AG04450 (cell line): ENCODE measurements around the gene CFAP77. TPM values are rescaled to one million over a fixed set of nuclear protein-coding genes. Genes with fewer than 3 reads are reported as not detected.

Experiments
- CTCF ChIA-PET: fragments of 300-600, 350-600 bp; formaldehyde crosslinking; extraction: SDS; loops from one replicate; lab custom pipeline; 2022; ENCODE audit warnings: antibody characterized with exemption, inconsistent platforms; lab: Charles Lee
- POLR2A ChIA-PET: fragments of 350-600 bp; formaldehyde crosslinking; extraction: SDS; loops from one replicate; lab custom pipeline; 2021; ENCODE audit warnings: antibody characterized with exemption, inconsistent platforms; lab: Yijun Ruan, JAX
- DNase-seq: peaks from one replicate; pipeline ENCODE4 v3.0.0-alpha.2; 2011; ENCODE audit warnings: low read depth, low spot score
- H3K27ac ChIP-seq: one replicate; pipeline ENCODE4 v1.5.1; 2012; ENCODE audit warnings: low read depth, low read length, control low read depth
- H3K27me3 ChIP-seq: one replicate; pipeline ENCODE4 v1.6.0; 2012; ENCODE audit warnings: low read length; ENCODE audit not compliant: control insufficient read depth, insufficient read depth
- H3K4me3 ChIP-seq: 2 replicates; pipeline ENCODE4 v1.5.1; 2011; ENCODE audit warnings: mild to moderate bottlenecking, low read depth, low read length, control low read depth
- H3K9me3 ChIP-seq: 2 replicates; pipeline ENCODE4 v1.5.1; 2012; ENCODE audit warnings: low read length; ENCODE audit not compliant: control insufficient read depth, insufficient read depth
- CTCF ChIP-seq: IDR thresholded peaks from 2 replicates; pipeline ENCODE4 v1.5.1; 2011; ENCODE audit warnings: low read depth, low read length, control low read depth, inconsistent platforms
- polyA plus RNA-seq: library from polyadenylated mRNA; depleted of rRNA; stranded (reverse); fragments of >200 nt; gene quantifications from 2 replicates; pipeline ENCODE4 v1.2.3, GENCODE V29; 2011

CFAP77 gene
- polyA plus RNA-seq, 1 experiment: not detected

GRCh38 chr9:132588501-132589147 is 178.6 kb downstream of the CFAP77 start:
- no peak for DNase-seq
- Histone ChIP-seq H3K9me3 (no peaks in the 10 kb centered on the region; the same call in 1 of the 2 replicates), H3K27me3 (peaks cover 80% of the 10 kb centered on the region), H3K4me3 (no peak overlapping the region), H3K27ac (no peak overlapping the region)
- ChIA-PET CTCF (no interaction called here), POLR2A (no interaction called here)
- TF ChIP-seq CTCF: no peak

- ChIA-PET POLR2A (no interaction called here), CTCF (no interaction called here)
- H3K4me3 ChIP-seq: no peak overlapping the region
- DNase-seq: no peak
- H3K27ac ChIP-seq: no peak overlapping the region
- TF ChIP-seq CTCF: no peak
- H3K9me3 ChIP-seq: no peaks in the 10 kb centered on the region; the same call in 1 of the 2 replicates
- peaks cover 76% of the 10 kb centered on the region for H3K27me3 ChIP-seq
Measured at GRCh38 chr9:132589148-132590036, 179.4 kb downstream of the CFAP77 start.

GRCh38 chr9:132590037-132590317 is 180.0 kb downstream of the CFAP77 start:
- Histone ChIP-seq H3K9me3 (no peaks in the 10 kb centered on the region; the same call in 1 of the 2 replicates), H3K27me3 (peaks cover 70% of the 10 kb centered on the region), H3K4me3 (no peak overlapping the region), H3K27ac (no peak overlapping the region)
- DNase-seq: no peak
- ChIA-PET CTCF (no interaction called here), POLR2A (no interaction called here)
- TF ChIP-seq CTCF: no peak

GRCh38 chr9:132590318-132591182 is 180.5 kb downstream of the CFAP77 start:
- TF ChIP-seq CTCF: no peak
- no peaks in the 10 kb centered on the region; the same call in 1 of the 2 replicates for H3K9me3 ChIP-seq
- H3K4me3 ChIP-seq: no peak overlapping the region
- ChIA-PET CTCF (no interaction called here), POLR2A (no interaction called here)
- no peak for DNase-seq
- no peak overlapping the region for H3K27ac ChIP-seq
- H3K27me3 ChIP-seq: peaks cover 64% of the 10 kb centered on the region
